DND-41 (cell line): ENCODE data around the gene SEMA4C.
A peak's percentile ranks its signal among the peaks of the same experiment; 100 is the strongest.
"Not testable (repeated sequence)": the region's sequence is repeated elsewhere in the genome, so short reads cannot be mapped to it uniquely, and the experiment has no call there.

Experiments
- ATAC-seq: fragments of 200-7000 bp; cut with Tn5 transposase; 3 replicates; pipeline ENCODE4 v1.9.1; 2021; ENCODE audit warnings: low read depth; ENCODE audit not compliant: insufficient read depth
- DNase-seq: peaks from one replicate; pipeline ENCODE4 v3.0.0-alpha.2; 2020
- H2AFZ ChIP-seq: 2 replicates; pipeline ENCODE4 v1.6.0; 2012; ENCODE audit warnings: low read depth, low read length
- H3K27ac ChIP-seq: 2 replicates; pipeline ENCODE4 v1.5.1; 2012; ENCODE audit warnings: low read length, inconsistent platforms
- H3K27me3 ChIP-seq: fragments of 200-600 bp; sonication (generic); 2 replicates; pipeline ENCODE4 v1.6.0; 2012; ENCODE audit warnings: low read length, mild to moderate bottlenecking, inconsistent platforms; ENCODE audit not compliant: insufficient read depth, poor library complexity
- H3K36me3 ChIP-seq: 2 replicates; pipeline ENCODE4 v1.5.1; 2012; ENCODE audit warnings: low read length, inconsistent platforms; ENCODE audit not compliant: insufficient read depth
- H3K4me1 ChIP-seq: 2 replicates; pipeline ENCODE4 v1.5.1; 2012; ENCODE audit warnings: mild to moderate bottlenecking, low read length; ENCODE audit not compliant: insufficient read depth
- H3K4me2 ChIP-seq: 2 replicates; pipeline ENCODE4 v1.6.0; 2012; ENCODE audit warnings: mild to moderate bottlenecking, moderate library complexity, low read length, inconsistent platforms; ENCODE audit not compliant: insufficient read depth
- H3K4me3 ChIP-seq, 2 experiments: fragments of 200-600 bp in 1 of 2; shearing (Covaris generic) in 1 of 2; 2 replicates each; pipeline ENCODE4 v1.5.1; 2012 to 2016; ENCODE audit warnings: inconsistent platforms in 2 of 2, low read length in 2 of 2, mild to moderate bottlenecking in 2 of 2, low read depth in 1 of 2, moderate library complexity in 1 of 2
- H3K79me2 ChIP-seq: 2 replicates; pipeline ENCODE4 v1.6.0; 2012; ENCODE audit warnings: low read length, inconsistent platforms; ENCODE audit not compliant: insufficient read depth
- H3K9ac ChIP-seq: 2 replicates; pipeline ENCODE4 v1.6.0; 2012; ENCODE audit warnings: low read depth, mild to moderate bottlenecking, inconsistent platforms, low read length, moderate library complexity
- H3K9me3 ChIP-seq: 2 replicates; pipeline ENCODE4 v1.5.1; 2012; ENCODE audit warnings: low read length, moderate library complexity, mild to moderate bottlenecking, inconsistent platforms; ENCODE audit not compliant: insufficient read depth, severe bottlenecking
- H4K20me1 ChIP-seq: 2 replicates; pipeline ENCODE4 v1.6.0; 2012; ENCODE audit warnings: low read length; ENCODE audit not compliant: insufficient read depth
- CTCF ChIP-seq: IDR thresholded peaks from 2 replicates; pipeline ENCODE4 v1.5.1; 2012; ENCODE audit warnings: borderline replicate concordance, low read length, moderate library complexity, mild to moderate bottlenecking; ENCODE audit not compliant: poor library complexity, severe bottlenecking; ENCODE audit errors: extremely low read depth
- EZH2 ChIP-seq: IDR thresholded peaks from 3 replicates; pipeline ENCODE4 v1.6.1; 2012; ENCODE audit warnings: borderline replicate concordance, low read depth, mild to moderate bottlenecking, moderate library complexity, low read length, inconsistent platforms; ENCODE audit not compliant: severe bottlenecking

SEMA4C gene

GRCh38 chr2:96865654-96866053 is 4.2 kb downstream of the SEMA4C start:
- Histone ChIP-seq H3K4me1 (no peaks in the 10 kb centered on the region), H3K4me3 (no peak overlapping the region), H3K4me2 (no peak overlapping the region), H3K79me2 (no peaks in the 10 kb centered on the region), H3K27ac (no peak overlapping the region), H2AFZ (no peak overlapping the region), H3K9me3 (no peaks in the 10 kb centered on the region), H3K27me3 (no peaks in the 10 kb centered on the region), H3K36me3 (no peaks in the 10 kb centered on the region), H4K20me1 (peaks cover 3% of the 10 kb centered on the region; the same call in 1 of the 2 replicates), H3K9ac (no peak overlapping the region)
- ATAC-seq: no peak
- no peak for DNase-seq
- TF ChIP-seq EZH2 (no peak), CTCF (no peak)

GRCh38 chr2:96864343-96865091 is 5.4 kb downstream of the SEMA4C start:
- H3K4me3 ChIP-seq: no peak overlapping the region
- no peaks in the 10 kb centered on the region for H3K27me3 ChIP-seq
- peaks cover under 1% of the 10 kb centered on the region; the same call in 1 of the 2 replicates for H3K4me1 ChIP-seq
- H4K20me1 ChIP-seq: peaks cover 3% of the 10 kb centered on the region; the same call in 1 of the 2 replicates
- no peaks in the 10 kb centered on the region for H3K79me2 ChIP-seq
- DNase-seq (no peak), ATAC-seq (no peak)
- H3K27ac ChIP-seq: no peak overlapping the region
- no peak overlapping the region for H3K9ac ChIP-seq
- H3K9me3 ChIP-seq: no peaks in the 10 kb centered on the region
- no peaks in the 10 kb centered on the region for H3K36me3 ChIP-seq
- H2AFZ ChIP-seq: no peak overlapping the region
- H3K4me2 ChIP-seq: no peak overlapping the region
- TF ChIP-seq CTCF: peak; percentile 12
- TF ChIP-seq EZH2: no peak

GRCh38 chr2:96863575-96864342 is 6.1 kb downstream of the SEMA4C start:
- Histone ChIP-seq H2AFZ (no peak overlapping the region), H4K20me1 (peaks cover 3% of the 10 kb centered on the region; the same call in 1 of the 2 replicates), H3K4me1 (peaks cover 8% of the 10 kb centered on the region), H3K36me3 (no peaks in the 10 kb centered on the region), H3K4me3 (no peak overlapping the region), H3K27ac (no peak overlapping the region), H3K9me3 (no peaks in the 10 kb centered on the region), H3K4me2 (no peak overlapping the region), H3K9ac (no peak overlapping the region), H3K27me3 (no peaks in the 10 kb centered on the region), H3K79me2 (no peaks in the 10 kb centered on the region)
- TF ChIP-seq EZH2 (no peak), CTCF (no peak)
- ATAC-seq: no peak
- no peak for DNase-seq

- not testable (repeated sequence) for H3K9ac ChIP-seq, ATAC-seq, H4K20me1 ChIP-seq, H3K4me2 ChIP-seq, H3K27ac ChIP-seq, H3K27me3 ChIP-seq, H3K4me3 ChIP-seq, H2AFZ ChIP-seq, H3K79me2 ChIP-seq, H3K36me3 ChIP-seq, DNase-seq, H3K9me3 ChIP-seq
- peaks cover 12% of the 10 kb centered on the region for H3K4me1 ChIP-seq
Observed at GRCh38 chr2:96863056-96863455, 6.8 kb downstream of the SEMA4C start.
